ENCODE measurements around the gene SARDH.

SARDH gene

DNA sequence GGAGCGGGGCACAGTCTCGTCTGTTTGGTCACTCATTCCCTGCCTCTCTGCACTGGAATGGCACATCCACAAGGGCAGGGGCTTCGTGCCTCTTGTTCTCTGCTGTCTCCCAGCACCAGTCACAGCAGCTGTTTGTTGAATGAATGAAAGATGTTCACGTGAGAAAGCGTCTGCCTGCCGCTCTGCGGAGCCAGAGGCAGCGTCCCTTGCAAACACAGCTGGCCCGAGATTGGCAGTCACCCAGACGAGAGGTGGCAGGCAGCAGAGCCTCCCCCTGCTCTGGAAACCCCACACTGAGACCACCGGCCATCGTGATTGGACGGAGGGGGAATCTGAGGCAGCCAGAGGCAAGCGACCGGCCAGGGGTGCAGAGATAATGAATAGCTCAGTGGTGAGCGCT is 123.0 kb downstream of the SARDH start:
- no peak overlapping the region for H3K27ac ChIP-seq (ENCODE audit: low read depth, low read length, severe bottlenecking)
- H3K4me1 ChIP-seq (ENCODE audit: control insufficient read depth, insufficient read depth, low read length, poor library complexity, severe bottlenecking) = no peaks in the 10 kb centered on the region
- H3K36me3 ChIP-seq (ENCODE audit: control insufficient read depth, insufficient read depth, low read length) = no peaks in the 10 kb centered on the region
- H3K9me3 ChIP-seq (ENCODE audit: control insufficient read depth, low read length) = no peaks in the 10 kb centered on the region
- no peak overlapping the region for H3K4me3 ChIP-seq (ENCODE audit: extremely low read depth, insufficient read depth, low read length, poor library complexity, severe bottlenecking)
- 65 to 76% methylated on average over 11 to 16 of the region's 16 CpGs for WGBS, 2 experiments (ENCODE audit: insufficient coverage in 2 of 2)

DNA sequence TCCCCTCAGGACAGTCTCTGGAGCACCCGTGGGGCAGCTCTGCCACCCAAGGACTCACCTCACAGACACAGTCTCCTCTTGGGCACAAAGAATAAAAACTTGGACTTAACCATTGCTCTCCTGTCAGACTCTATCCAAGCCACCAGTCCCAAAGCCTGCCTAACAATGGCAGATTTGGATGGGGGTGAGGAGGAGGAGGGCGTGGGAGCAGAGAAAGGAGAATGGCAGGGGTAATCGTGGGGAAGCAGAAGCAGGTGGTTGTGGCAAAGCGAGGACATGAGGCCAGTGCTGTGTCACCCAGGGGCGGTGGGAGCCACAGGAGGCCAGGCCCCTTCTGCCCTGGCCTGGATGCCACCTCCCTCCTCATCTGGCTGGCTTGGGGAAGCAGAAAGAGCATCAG is 123.5 kb downstream of the SARDH start:
- Histone ChIP-seq H3K4me1 (ENCODE audit: control insufficient read depth, insufficient read depth, low read length, poor library complexity, severe bottlenecking) (no peaks in the 10 kb centered on the region), H3K27ac (ENCODE audit: low read depth, low read length, severe bottlenecking) (no peak overlapping the region)
- 70 to 85% methylated on average over 3 to 5 of the region's 5 CpGs for WGBS, 2 experiments (ENCODE audit: insufficient coverage in 2 of 2)

DNA sequence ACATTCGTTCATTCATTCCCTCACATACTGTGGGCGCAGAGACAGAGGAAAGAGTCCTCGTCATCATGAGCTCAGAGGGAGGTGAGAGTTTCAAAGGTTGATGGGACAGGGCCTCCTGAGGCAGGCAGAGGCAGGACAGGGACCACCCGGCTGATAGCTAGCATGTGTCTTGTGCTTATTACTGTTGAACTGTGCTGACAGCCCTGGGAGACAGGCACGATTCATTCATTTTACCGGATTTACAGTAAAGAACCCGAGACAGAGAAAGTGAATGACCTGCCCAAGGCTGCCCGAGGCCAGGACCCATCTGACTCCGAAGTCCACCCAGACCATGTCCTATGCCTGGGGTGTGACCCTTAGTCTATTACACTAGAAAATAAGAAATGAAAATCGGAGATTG is 124.1 kb downstream of the SARDH start:
- WGBS, 2 experiments (ENCODE audit: insufficient coverage in 2 of 2) = 79 to 89% methylated on average over 5 to 6 of the region's 10 CpGs
- no peaks in the 10 kb centered on the region for H3K36me3 ChIP-seq (ENCODE audit: control insufficient read depth, insufficient read depth, low read length)
- H3K9me3 ChIP-seq (ENCODE audit: control insufficient read depth, low read length) = no peaks in the 10 kb centered on the region
- H3K4me3 ChIP-seq (ENCODE audit: extremely low read depth, insufficient read depth, low read length, poor library complexity, severe bottlenecking) = no peak overlapping the region
- H3K4me1 ChIP-seq (ENCODE audit: control insufficient read depth, insufficient read depth, low read length, poor library complexity, severe bottlenecking) = no peaks in the 10 kb centered on the region
- H3K27ac ChIP-seq (ENCODE audit: low read depth, low read length, severe bottlenecking) = no peak overlapping the region

More for the DNA sequence above, 123.5 kb downstream of the SARDH start:
- Histone ChIP-seq H3K9me3 (ENCODE audit: control insufficient read depth, low read length) (no peaks in the 10 kb centered on the region), H3K4me3 (ENCODE audit: extremely low read depth, insufficient read depth, low read length, poor library complexity, severe bottlenecking) (no peak overlapping the region), H3K36me3 (ENCODE audit: control insufficient read depth, insufficient read depth, low read length) (no peaks in the 10 kb centered on the region)
